NCI-H1694 (cell line): ENCODE results near the gene PHLPP2.

ENCODE experiments used
- DNase-seq: peaks from one replicate; lab custom pipeline; 2025; lab: John Stamatoyannopoulos, UW

Gene PHLPP2

GRCh38 chr16:71669926-71670536, 54.5 kb downstream of the PHLPP2 start:
- no peak for DNase-seq

- no peak for DNase-seq
Observed at GRCh38 chr16:71666928-71667707, 57.4 kb downstream of the PHLPP2 start.

- no peak for DNase-seq
Observed at GRCh38 chr16:71666264-71666663, 58.2 kb downstream of the PHLPP2 start.

- DNase-seq = no peak
Observed at GRCh38 chr16:71659471-71659870, 65.0 kb downstream of the PHLPP2 start.

GRCh38 chr16:71658771-71659170, 65.7 kb downstream of the PHLPP2 start:
- DNase-seq = no peak

GRCh38 chr16:71649704-71650103, 74.8 kb downstream of the PHLPP2 start:
- no peak for DNase-seq

- no peak for DNase-seq
Observed at GRCh38 chr16:71648921-71649320, 75.6 kb downstream of the PHLPP2 start.

- no peak for DNase-seq
Observed at GRCh38 chr16:71648162-71648561, 76.3 kb downstream of the PHLPP2 start.

- no peak for DNase-seq
Observed at GRCh38 chr16:71647391-71647790, 77.1 kb downstream of the PHLPP2 start.

GRCh38 chr16:71645450-71645849, 79.1 kb downstream of the PHLPP2 start:
- DNase-seq = no peak

- DNase-seq = no peak
Observed at GRCh38 chr16:71637398-71637797, 87.1 kb downstream of the PHLPP2 start.

GRCh38 chr16:71635632-71636031, 88.9 kb downstream of the PHLPP2 start:
- DNase-seq = no peak

GRCh38 chr16:71631776-71632175, 92.7 kb downstream of the PHLPP2 start:
- no peak for DNase-seq

- no peak for DNase-seq
Observed at GRCh38 chr16:71630808-71631207, 93.7 kb downstream of the PHLPP2 start.

- no peak for DNase-seq
Observed at GRCh38 chr16:71629278-71630016, 95.1 kb downstream of the PHLPP2 start.

GRCh38 chr16:71628810-71629209, 95.7 kb downstream of the PHLPP2 start:
- DNase-seq = no peak

GRCh38 chr16:71627731-71628181, 96.7 kb downstream of the PHLPP2 start:
- DNase-seq = no peak

GRCh38 chr16:71626858-71627213, 97.7 kb downstream of the PHLPP2 start:
- no peak for DNase-seq

- DNase-seq = no peak
Observed at GRCh38 chr16:71626018-71626857, 98.3 kb downstream of the PHLPP2 start, which contains the start of gene MARVELD3. Gene MARVELD3 (plus strand): TSS chr16:71626184. CDS start chr16:71626230, 46 bp downstream.

- DNase-seq = no peak
Observed at GRCh38 chr16:71625113-71625850, 99.2 kb downstream of the PHLPP2 start.

- no peak for DNase-seq
Observed at GRCh38 chr16:71623597-71623996, 100.9 kb downstream of the PHLPP2 start.
